Ishikawa (cell line): ENCODE measurements around the gene TXK.

Source experiments
- CEBPB ChIP-seq: IDR thresholded peaks from 2 replicates; pipeline ENCODE4 v1.6.1; 2012
- CREB1 ChIP-seq: IDR thresholded peaks from 2 replicates; pipeline ENCODE4 v1.6.1; 2012; ENCODE audit warnings: low read depth
- EGR1 ChIP-seq: IDR thresholded peaks from 2 replicates; pipeline ENCODE4 v1.6.1; 2012
- EP300 ChIP-seq: IDR thresholded peaks from 2 replicates; pipeline ENCODE4 v1.6.1; 2012; ENCODE audit warnings: borderline replicate concordance
- FOXM1 ChIP-seq: IDR thresholded peaks from 2 replicates; pipeline ENCODE4 v1.6.1; 2012; ENCODE audit warnings: low read depth, borderline replicate concordance
- NFIC ChIP-seq: IDR thresholded peaks from 2 replicates; pipeline ENCODE4 v1.6.1; 2012
- RAD21 ChIP-seq: IDR thresholded peaks from 2 replicates; pipeline ENCODE4 v1.6.1; 2012; ENCODE audit warnings: low read depth
- TAF1 ChIP-seq: IDR thresholded peaks from 2 replicates; pipeline ENCODE4 v1.6.1; 2012; ENCODE audit warnings: low read depth, mild to moderate bottlenecking
- TCF12 ChIP-seq: IDR thresholded peaks from 2 replicates; pipeline ENCODE4 v1.6.1; 2012; ENCODE audit warnings: low read depth
- TEAD4 ChIP-seq: IDR thresholded peaks from 2 replicates; pipeline ENCODE4 v1.6.1; 2012
- YY1 ChIP-seq: IDR thresholded peaks from 2 replicates; pipeline ENCODE4 v1.6.1; 2012; ENCODE audit warnings: low read depth
- ZBTB7A ChIP-seq: IDR thresholded peaks from 2 replicates; pipeline ENCODE4 v1.6.1; 2012; ENCODE audit warnings: low read depth
- TF ChIP-seq, protein P1 (sequence below): IDR thresholded peaks from 2 replicates; pipeline ENCODE4 v1.6.1; 2012
- TF ChIP-seq, protein P2 (sequence below): IDR thresholded peaks from 2 replicates; pipeline ENCODE4 v1.6.1; 2012; ENCODE audit warnings: low read depth, mild to moderate bottlenecking
- TF ChIP-seq, protein P3 (sequence below): IDR thresholded peaks from 2 replicates; pipeline ENCODE4 v1.6.1; 2012

The TXK gene

DNA sequence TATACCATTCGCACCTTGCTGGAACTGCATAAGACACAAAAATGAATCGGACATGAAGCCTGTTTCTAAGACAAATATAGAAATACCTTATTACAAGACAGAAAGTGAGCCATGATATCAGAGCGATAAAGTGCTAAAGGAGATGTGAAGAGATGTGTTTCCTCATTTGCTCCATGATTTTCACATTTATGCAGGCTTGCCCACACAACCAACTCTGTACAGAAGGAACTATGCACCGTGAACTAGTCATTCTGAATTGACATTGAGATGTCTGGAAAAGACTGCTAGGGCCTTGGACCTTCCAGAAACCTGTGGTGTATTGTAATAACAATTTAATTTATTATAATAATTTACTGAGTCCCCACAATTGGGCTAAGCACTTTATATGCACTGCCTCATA lies 38.6 kb upstream of the TXK start:
- TF ChIP-seq FOXM1: no peak
- TF ChIP-seq NFIC: no peak
- no peak for TF ChIP-seq RAD21
- TF ChIP-seq, protein P1, sequence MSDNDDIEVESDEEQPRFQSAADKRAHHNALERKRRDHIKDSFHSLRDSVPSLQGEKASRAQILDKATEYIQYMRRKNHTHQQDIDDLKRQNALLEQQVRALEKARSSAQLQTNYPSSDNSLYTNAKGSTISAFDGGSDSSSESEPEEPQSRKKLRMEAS: no peak
- TF ChIP-seq, protein P2, sequence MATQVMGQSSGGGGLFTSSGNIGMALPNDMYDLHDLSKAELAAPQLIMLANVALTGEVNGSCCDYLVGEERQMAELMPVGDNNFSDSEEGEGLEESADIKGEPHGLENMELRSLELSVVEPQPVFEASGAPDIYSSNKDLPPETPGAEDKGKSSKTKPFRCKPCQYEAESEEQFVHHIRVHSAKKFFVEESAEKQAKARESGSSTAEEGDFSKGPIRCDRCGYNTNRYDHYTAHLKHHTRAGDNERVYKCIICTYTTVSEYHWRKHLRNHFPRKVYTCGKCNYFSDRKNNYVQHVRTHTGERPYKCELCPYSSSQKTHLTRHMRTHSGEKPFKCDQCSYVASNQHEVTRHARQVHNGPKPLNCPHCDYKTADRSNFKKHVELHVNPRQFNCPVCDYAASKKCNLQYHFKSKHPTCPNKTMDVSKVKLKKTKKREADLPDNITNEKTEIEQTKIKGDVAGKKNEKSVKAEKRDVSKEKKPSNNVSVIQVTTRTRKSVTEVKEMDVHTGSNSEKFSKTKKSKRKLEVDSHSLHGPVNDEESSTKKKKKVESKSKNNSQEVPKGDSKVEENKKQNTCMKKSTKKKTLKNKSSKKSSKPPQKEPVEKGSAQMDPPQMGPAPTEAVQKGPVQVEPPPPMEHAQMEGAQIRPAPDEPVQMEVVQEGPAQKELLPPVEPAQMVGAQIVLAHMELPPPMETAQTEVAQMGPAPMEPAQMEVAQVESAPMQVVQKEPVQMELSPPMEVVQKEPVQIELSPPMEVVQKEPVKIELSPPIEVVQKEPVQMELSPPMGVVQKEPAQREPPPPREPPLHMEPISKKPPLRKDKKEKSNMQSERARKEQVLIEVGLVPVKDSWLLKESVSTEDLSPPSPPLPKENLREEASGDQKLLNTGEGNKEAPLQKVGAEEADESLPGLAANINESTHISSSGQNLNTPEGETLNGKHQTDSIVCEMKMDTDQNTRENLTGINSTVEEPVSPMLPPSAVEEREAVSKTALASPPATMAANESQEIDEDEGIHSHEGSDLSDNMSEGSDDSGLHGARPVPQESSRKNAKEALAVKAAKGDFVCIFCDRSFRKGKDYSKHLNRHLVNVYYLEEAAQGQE: no peak

DNA sequence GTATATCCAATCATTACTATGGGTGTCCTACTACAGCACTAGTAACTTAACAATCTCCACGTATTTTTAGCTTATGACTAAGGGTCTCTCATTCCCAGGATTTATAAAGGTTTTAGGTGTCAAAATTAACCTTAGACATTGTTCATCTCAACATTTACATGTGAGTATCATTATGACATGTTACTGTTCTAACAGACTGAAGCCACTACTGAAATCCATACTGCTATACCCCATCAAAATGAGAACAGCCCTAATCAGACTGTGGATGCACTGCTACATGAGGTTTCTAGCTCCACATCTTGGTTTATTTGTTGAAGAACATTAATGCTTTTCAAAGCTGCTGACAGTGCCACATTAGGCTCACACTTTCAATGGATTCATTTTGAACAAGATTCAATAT lies 35.6 kb upstream of the TXK start:
- no peak for TF ChIP-seq CREB1
- TF ChIP-seq, protein P3, sequence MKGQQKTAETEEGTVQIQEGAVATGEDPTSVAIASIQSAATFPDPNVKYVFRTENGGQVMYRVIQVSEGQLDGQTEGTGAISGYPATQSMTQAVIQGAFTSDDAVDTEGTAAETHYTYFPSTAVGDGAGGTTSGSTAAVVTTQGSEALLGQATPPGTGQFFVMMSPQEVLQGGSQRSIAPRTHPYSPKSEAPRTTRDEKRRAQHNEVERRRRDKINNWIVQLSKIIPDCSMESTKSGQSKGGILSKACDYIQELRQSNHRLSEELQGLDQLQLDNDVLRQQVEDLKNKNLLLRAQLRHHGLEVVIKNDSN: no peak
- TF ChIP-seq EP300: no peak
- TF ChIP-seq FOXM1: no peak
- no peak for TF ChIP-seq NFIC
- TF ChIP-seq, protein P1: no peak
- no peak for TF ChIP-seq YY1
- TF ChIP-seq TEAD4: no peak
- TF ChIP-seq TCF12: no peak
- TF ChIP-seq EGR1: no peak
- TF ChIP-seq ZBTB7A: no peak
- TF ChIP-seq, protein P2: no peak
- TF ChIP-seq RAD21: no peak
- no peak for TF ChIP-seq CEBPB
- TF ChIP-seq TAF1: no peak

DNA sequence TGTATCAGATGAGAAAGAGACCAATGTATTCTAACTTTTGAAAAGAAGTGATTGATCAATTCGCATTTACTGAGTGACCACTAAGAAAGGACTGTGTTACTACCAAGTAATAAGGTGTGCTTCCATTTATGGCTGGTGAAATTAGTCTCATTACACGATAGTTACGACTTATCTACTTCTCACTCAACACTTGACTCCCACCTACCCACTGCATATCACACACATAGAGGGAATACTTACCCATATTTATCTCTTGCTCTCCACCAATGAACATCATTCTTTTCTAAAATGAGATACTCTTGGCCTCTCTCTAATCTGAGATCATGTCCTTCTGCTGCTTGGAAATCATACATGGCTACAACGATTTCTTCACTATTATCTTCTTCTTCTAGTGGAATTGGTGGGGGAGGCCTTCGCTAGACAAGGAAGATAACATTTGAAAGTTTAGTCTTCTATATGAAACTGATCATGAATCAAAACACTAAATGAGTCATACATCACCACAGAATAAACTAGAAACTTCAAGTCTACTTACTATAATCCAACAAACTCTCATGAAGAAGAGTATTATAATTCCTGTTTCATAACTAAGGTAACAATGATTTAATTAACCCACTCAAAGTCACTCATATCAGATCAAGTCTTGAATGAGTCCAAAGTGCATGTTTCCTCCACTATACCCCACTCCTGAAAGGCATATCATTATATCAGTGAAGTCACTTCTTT lies 33.7 kb upstream of the TXK start:
- TF ChIP-seq, protein P2: no peak
- TF ChIP-seq CEBPB (no peak), CREB1 (no peak), RAD21 (no peak), TCF12 (no peak), NFIC (no peak)

DNA sequence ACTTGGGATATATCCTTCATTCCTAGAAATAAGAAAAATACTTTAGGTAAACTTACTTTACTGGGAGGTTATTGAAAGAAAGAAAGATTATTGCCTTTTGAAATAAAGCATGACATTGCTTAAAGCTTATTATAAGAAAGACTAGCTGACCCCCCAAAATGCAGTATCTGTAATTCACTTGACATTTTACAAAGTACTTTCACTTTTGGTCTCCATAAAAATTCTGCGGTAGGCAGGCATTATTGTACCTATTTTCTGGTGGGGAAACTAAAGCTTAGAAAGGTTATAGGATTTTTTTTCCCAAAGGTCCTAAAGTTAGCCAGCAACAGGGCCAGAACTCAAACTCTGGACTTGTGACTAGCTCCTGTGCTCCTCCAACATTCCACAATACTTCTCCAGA lies 29.7 kb upstream of the TXK start:
- no peak for TF ChIP-seq ZBTB7A
- no peak for TF ChIP-seq TAF1
- no peak for TF ChIP-seq TEAD4
- no peak for TF ChIP-seq YY1
- TF ChIP-seq, protein P1: no peak
- no peak for TF ChIP-seq CEBPB
- no peak for TF ChIP-seq FOXM1
- TF ChIP-seq, protein P2: no peak
- TF ChIP-seq CREB1: no peak
- TF ChIP-seq EGR1: no peak
- no peak for TF ChIP-seq NFIC
- TF ChIP-seq, protein P3: no peak
- TF ChIP-seq RAD21: no peak
- TF ChIP-seq TCF12: no peak
